ENCODE results near the gene MYO1F. TPM values are rescaled to one million over a fixed set of nuclear protein-coding genes. Genes with fewer than 3 reads are reported as not detected.

MYO1F gene
- polyA plus RNA-seq, 3 donors, result 3.7 to 10.5 (median 5.5) TPM

- no peak for DNase-seq (ENCODE audit: extremely low read depth in 1 of 11, low read depth in 9 of 11, low spot score in 4 of 11)
Measured at GRCh38 chr19:8484331-8484894, 92.8 kb downstream of the MYO1F start.

GRCh38 chr19:8483165-8483564, 94.1 kb downstream of the MYO1F start:
- no peak for DNase-seq (ENCODE audit: extremely low read depth in 1 of 11, low read depth in 9 of 11, low spot score in 4 of 11)

- no peak for DNase-seq (ENCODE audit: extremely low read depth in 1 of 11, low read depth in 9 of 11, low spot score in 4 of 11)
Measured at GRCh38 chr19:8482696-8483095, 94.5 kb downstream of the MYO1F start.

GRCh38 chr19:8481616-8482015, 95.6 kb downstream of the MYO1F start:
- no peak for DNase-seq (ENCODE audit: extremely low read depth in 1 of 11, low read depth in 9 of 11, low spot score in 4 of 11)

- no peak for DNase-seq (ENCODE audit: extremely low read depth in 1 of 11, low read depth in 9 of 11, low spot score in 4 of 11)
Measured at GRCh38 chr19:8481201-8481600, 96.0 kb downstream of the MYO1F start.

GRCh38 chr19:8478598-8478997, 98.6 kb downstream of the MYO1F start:
- DNase-seq (ENCODE audit: extremely low read depth in 1 of 11, low read depth in 9 of 11, low spot score in 4 of 11), result no peak

GRCh38 chr19:8477889-8478288, 99.4 kb downstream of the MYO1F start:
- no peak for DNase-seq (ENCODE audit: extremely low read depth in 1 of 11, low read depth in 9 of 11, low spot score in 4 of 11)

GRCh38 chr19:8476524-8476923, 100.7 kb downstream of the MYO1F start:
- DNase-seq (ENCODE audit: extremely low read depth in 1 of 11, low read depth in 9 of 11, low spot score in 4 of 11), result no peak

GRCh38 chr19:8475005-8475404, 102.2 kb downstream of the MYO1F start:
- DNase-seq (ENCODE audit: extremely low read depth in 1 of 11, low read depth in 9 of 11, low spot score in 4 of 11), result no peak

- DNase-seq (ENCODE audit: extremely low read depth in 1 of 11, low read depth in 9 of 11, low spot score in 4 of 11), result no peak
Measured at GRCh38 chr19:8473648-8474476, 103.4 kb downstream of the MYO1F start.

Other genes with a start within 250 kb of the MYO1F start
- gene KANK3, start 234.2 kb downstream of the MYO1F start, polyA plus RNA-seq (ENCODE audit: insufficient read length in 3 of 3), result 10 to 100 TPM in 2 of 3 donors, 1 to 10 TPM in 1; 5.9 to 15.5 (median 14.2) TPM
- gene ANGPTL4, start 213.3 kb downstream of the MYO1F start, polyA plus RNA-seq (ENCODE audit: insufficient read length in 3 of 3), result 1 to 10 TPM; 2.6 to 3.9 (median 3.1) TPM
- gene RAB11B, start 187.1 kb downstream of the MYO1F start, polyA plus RNA-seq (ENCODE audit: insufficient read length in 3 of 3), result 100 to 1,000 TPM; 122 to 168 (median 165) TPM
- gene MARCHF2, start 164.1 kb downstream of the MYO1F start, polyA plus RNA-seq (ENCODE audit: insufficient read length in 3 of 3), result 10 to 100 TPM; 12.7 to 16.5 (median 16.0) TPM
- gene HNRNPM, start 132.5 kb downstream of the MYO1F start, polyA plus RNA-seq (ENCODE audit: insufficient read length in 3 of 3), result 100 to 1,000 TPM; 352 to 459 (median 415) TPM
- 1 to 10 TPM; 1.5 to 3.2 (median 1.7) TPM for gene PRAM1, start 74.8 kb downstream of the MYO1F start, polyA plus RNA-seq (ENCODE audit: insufficient read length in 3 of 3)
- gene ZNF414, start 63.3 kb downstream of the MYO1F start, polyA plus RNA-seq (ENCODE audit: insufficient read length in 3 of 3), result 10 to 100 TPM; 20.4 to 30.7 (median 25.0) TPM
- 10 to 100 TPM; 30.0 to 51.8 (median 45.0) TPM for gene ADAMTS10, start 33.3 kb upstream of the MYO1F start, polyA plus RNA-seq (ENCODE audit: insufficient read length in 3 of 3)
- not detected for gene NFILZ, start 53.2 kb upstream of the MYO1F start, polyA plus RNA-seq (ENCODE audit: insufficient read length in 3 of 3)
- gene ACTL9, start 121.4 kb upstream of the MYO1F start, polyA plus RNA-seq (ENCODE audit: insufficient read length in 3 of 3), result not detected
- not detected for gene OR2Z1, start 144.2 kb upstream of the MYO1F start, polyA plus RNA-seq (ENCODE audit: insufficient read length in 3 of 3)